ENCODE measurements around the gene SMDT1. TPM values are rescaled to one million over a fixed set of nuclear protein-coding genes. Genes with fewer than 3 reads are reported as not detected.
A peak's percentile ranks its signal among the peaks of the same experiment; 100 is the strongest.

Gene SMDT1
- total and polyA plus RNA-seq, 2 donors from 2014 or later, result 113 to 264 TPM

- DNase-seq (peak in 1 of 5 donors; percentile 51), FAIRE-seq (no peak)
- no peak for TF ChIP-seq CTCF (IDR thresholded peaks at IDR 0.05; ENCODE audit: borderline replicate concordance, extremely low read depth, insufficient read depth)
- Histone ChIP-seq H3K27ac (ENCODE audit: low read depth in 2 of 2, low read length in 2 of 2) (no peak overlapping the region), H3K9me3 (ENCODE audit: control insufficient read depth in 2 of 3, insufficient read depth in 1 of 3, low read length in 3 of 3) (no peaks in the 10 kb centered on the region), H3K4me3 (ENCODE audit: low read length in 3 of 3) (no peak overlapping the region), H3K9ac (ENCODE audit: low read length in 3 of 3) (no peak overlapping the region), H3K27me3 (ENCODE audit: control insufficient read depth, insufficient read depth, low read length) (no peaks in the 10 kb centered on the region), H3K36me3 (ENCODE audit: control insufficient read depth in 2 of 3, insufficient read depth in 3 of 3, low read length in 3 of 3) (peaks cover 0 to 3% (median 0%) of the 10 kb centered on the region in 3 donors), H3K4me1 (ENCODE audit: control insufficient read depth in 2 of 3, insufficient read depth in 2 of 3, low read depth in 1 of 3, low read length in 3 of 3) (peaks cover 3 to 16% (median 9%) of the 10 kb centered on the region in 3 donors)
- intact Hi-C loops (cut with DNase I), result no loop called here
These were observed 11.7 kb upstream of the SMDT1 start for GRCh38 chr22:42067671-42068251.

- no peak for TF ChIP-seq CTCF (IDR thresholded peaks at IDR 0.05; ENCODE audit: borderline replicate concordance, extremely low read depth, insufficient read depth)
These were observed 11.2 kb upstream of the SMDT1 start for GRCh38 chr22:42068291-42068690.

GRCh38 chr22:42069801-42070516 is 9.5 kb upstream of the SMDT1 start:
- DNase-seq, result peak in 1 of 5 donors; percentile 72
- Histone ChIP-seq H3K9me3 (ENCODE audit: control insufficient read depth in 2 of 3, insufficient read depth in 1 of 3, low read length in 3 of 3) (no peaks in the 10 kb centered on the region), H3K36me3 (ENCODE audit: control insufficient read depth in 2 of 3, insufficient read depth in 3 of 3, low read length in 3 of 3) (peaks cover 0 to 3% (median 0%) of the 10 kb centered on the region in 3 donors), H3K4me3 (ENCODE audit: low read length in 3 of 3) (peak overlapping the region; percentile 51 to 74 (median 73)), H3K4me1 (ENCODE audit: control insufficient read depth in 2 of 3, insufficient read depth in 2 of 3, low read depth in 1 of 3, low read length in 3 of 3) (peaks cover 3 to 19% (median 10%) of the 10 kb centered on the region in 3 donors), H3K27me3 (ENCODE audit: control insufficient read depth, insufficient read depth, low read length) (no peaks in the 10 kb centered on the region), H3K9ac (ENCODE audit: low read length in 3 of 3) (peak overlapping the region; percentile 45 to 82 (median 58)), H3K27ac (ENCODE audit: low read depth in 2 of 2, low read length in 2 of 2) (peak overlapping the region; percentile 90 to 93)
- FAIRE-seq, result no peak
- TF ChIP-seq CTCF (IDR thresholded peaks at IDR 0.05; ENCODE audit: borderline replicate concordance, extremely low read depth, insufficient read depth), result no peak
- intact Hi-C loops (cut with DNase I), result no loop called here

More at GRCh38 chr22:42068291-42068690, 11.2 kb upstream of the SMDT1 start:
- FAIRE-seq, result no peak
- Histone ChIP-seq H3K4me1 (ENCODE audit: control insufficient read depth in 2 of 3, insufficient read depth in 2 of 3, low read depth in 1 of 3, low read length in 3 of 3) (peaks cover 3 to 16% (median 9%) of the 10 kb centered on the region in 3 donors), H3K27me3 (ENCODE audit: control insufficient read depth, insufficient read depth, low read length) (no peaks in the 10 kb centered on the region), H3K4me3 (ENCODE audit: low read length in 3 of 3) (no peak overlapping the region), H3K36me3 (ENCODE audit: control insufficient read depth in 2 of 3, insufficient read depth in 3 of 3, low read length in 3 of 3) (peaks cover 0 to 3% (median 0%) of the 10 kb centered on the region in 3 donors), H3K9me3 (ENCODE audit: control insufficient read depth in 2 of 3, insufficient read depth in 1 of 3, low read length in 3 of 3) (no peaks in the 10 kb centered on the region), H3K27ac (ENCODE audit: low read depth in 2 of 2, low read length in 2 of 2) (no peak overlapping the region), H3K9ac (ENCODE audit: low read length in 3 of 3) (no peak overlapping the region)
- intact Hi-C loops (cut with DNase I), result no loop called here
- DNase-seq, result peak in 1 of 5 donors; percentile 52

All from kidney (tissue), 14 donors.